ENCODE measurements around the gene GPAM.

DNA sequence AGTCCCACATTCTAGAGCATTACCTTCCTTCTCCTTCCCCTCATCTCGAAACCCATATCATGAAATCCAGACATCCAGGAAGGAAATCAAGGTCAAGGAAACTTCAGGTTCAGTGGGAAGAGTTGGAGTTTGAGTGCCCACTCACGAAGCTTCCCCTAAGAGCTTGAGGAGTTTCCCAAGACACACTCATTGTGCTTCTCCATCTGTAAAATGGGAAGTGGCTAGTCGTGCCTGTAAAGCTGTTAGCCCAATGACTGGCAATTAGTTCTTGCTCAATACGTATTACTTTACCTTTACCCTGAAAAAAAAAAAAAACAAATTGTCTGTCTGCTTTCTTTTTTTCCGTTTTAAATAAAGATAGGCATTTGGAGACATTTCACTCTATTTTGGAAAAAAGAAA is 42.3 kb downstream of the GPAM start:
- TF ChIP-seq EZH2 (IDR thresholded peaks at IDR 0.05; ENCODE audit: borderline replicate concordance, insufficient read depth, low read depth, low read length, poor library complexity, severe bottlenecking) (no peak), CTCF (IDR thresholded peaks at IDR 0.05) (no peak)
